SK-N-SH (cell line): ENCODE data around the gene NTNG2. TPM values are rescaled to one million over a fixed set of nuclear protein-coding genes. Genes with fewer than 3 reads are reported as not detected.

Experiments used
- CTCF ChIA-PET: fragments of 300-600, 350-600 bp; formaldehyde crosslinking; extraction: SDS; loops from one replicate; lab custom pipeline; 2021; lab: Yijun Ruan, JAX
- POLR2A ChIA-PET: fragments of 350-600 bp; sonication (Branson Sonifier 250); formaldehyde crosslinking; extraction: SDS; loops from one replicate; lab custom pipeline; 2020; ENCODE audit warnings: antibody characterized with exemption, inconsistent platforms; lab: Yijun Ruan, JAX
- DNase-seq: peaks from one replicate; pipeline ENCODE4 v3.0.0; 2012
- H2AFZ ChIP-seq: fragments of 200-600 bp; sonication (generic); 2 replicates; pipeline ENCODE4 v1.8.1; 2016; ENCODE audit warnings: antibody characterized with exemption, mild to moderate bottlenecking, low read depth
- H3F3A ChIP-seq: fragments of 200-600 bp; sonication (generic); replicated peaks from 2 replicates; pipeline ENCODE3; 2016; ENCODE audit warnings: antibody characterized with exemption, mild to moderate bottlenecking; ENCODE audit not compliant: insufficient read depth
- H3K27ac ChIP-seq, 2 experiments: fragments of 200-500 bp in 1 of 2; fragments of 200-600 bp in 1 of 2; sonication (Bioruptor generic) in 1 of 2; sonication (generic), shearing (Covaris generic) in 1 of 2; 2 replicates each; pipeline versions ENCODE4 v1.5.1 to v1.6.1; 2014 to 2016; ENCODE audit warnings: low read depth in 2 of 2, inconsistent platforms in 1 of 2, low read length in 1 of 2, mild to moderate bottlenecking in 1 of 2, mixed read lengths in 1 of 2
- H3K27me3 ChIP-seq: fragments of 200-600 bp; sonication (generic), shearing (Covaris generic); 2 replicates; pipeline ENCODE4 v1.6.1; 2016; ENCODE audit warnings: mixed run types; ENCODE audit not compliant: insufficient read depth
- H3K36me3 ChIP-seq, 2 experiments: fragments of 200-500 bp in 1 of 2; fragments of 200-600 bp in 1 of 2; sonication (Bioruptor generic) in 1 of 2; sonication (generic) in 1 of 2; replicated peaks in 1 of 2; 2 replicates each; pipeline versions ENCODE3 to v1.5.1; 2014 to 2016; ENCODE audit warnings: low read length in 1 of 2, mild to moderate bottlenecking in 1 of 2; ENCODE audit not compliant: insufficient read depth in 2 of 2, control insufficient read depth in 1 of 2
- H3K4me1 ChIP-seq, 2 experiments: fragments of 200-500 bp in 1 of 2; fragments of 200-600 bp in 1 of 2; sonication (Bioruptor generic) in 1 of 2; sonication (generic), shearing (Covaris generic) in 1 of 2; 2 replicates each; pipeline versions ENCODE4 v1.5.1 to v1.6.1; 2014 to 2016; ENCODE audit warnings: low read depth in 1 of 2, low read length in 1 of 2, mixed run types in 1 of 2; ENCODE audit not compliant: insufficient read depth in 2 of 2, control insufficient read depth in 1 of 2
- H3K4me2 ChIP-seq: fragments of 200-600 bp; sonication (generic), shearing (Covaris generic); 2 replicates; pipeline ENCODE4 v1.6.1; 2017; ENCODE audit warnings: mixed run types
- H3K4me3 ChIP-seq, 2 experiments: fragments of 200-500 bp in 1 of 2; fragments of 200-600 bp in 1 of 2; sonication (Bioruptor generic) in 1 of 2; sonication (generic), shearing (Covaris generic) in 1 of 2; 2 replicates each; pipeline versions ENCODE4 v1.5.1 to v1.8.1; 2014 to 2016; ENCODE audit warnings: low read depth in 2 of 2, inconsistent platforms in 1 of 2, low read length in 1 of 2, mild to moderate bottlenecking in 1 of 2, mixed read lengths in 1 of 2, moderate library complexity in 1 of 2
- H3K79me2 ChIP-seq: fragments of 200-600 bp; sonication (generic); 2 replicates; pipeline ENCODE4 v1.8.1; 2017; ENCODE audit warnings: mild to moderate bottlenecking; ENCODE audit not compliant: insufficient read depth
- H3K9ac ChIP-seq: fragments of 200-600 bp; sonication (generic); 2 replicates; pipeline ENCODE4 v1.6.1; 2017; ENCODE audit warnings: mixed run types
- H3K9me2 ChIP-seq: fragments of 200-600 bp; sonication (generic); 2 replicates; pipeline ENCODE4 v1.6.1; 2017; ENCODE audit warnings: mixed run types
- H3K9me3 ChIP-seq: fragments of 200-600 bp; sonication (generic); 2 replicates; pipeline ENCODE4 v1.6.1; 2017; ENCODE audit warnings: mixed run types, mild to moderate bottlenecking, moderate library complexity
- H4K20me1 ChIP-seq: fragments of 200-600 bp; sonication (generic); 2 replicates; pipeline ENCODE4 v1.6.1; 2017; ENCODE audit warnings: mild to moderate bottlenecking, mixed run types; ENCODE audit not compliant: insufficient read depth
- CHD2 ChIP-seq: fragments of 150-350 bp; IDR thresholded peaks from 2 replicates; pipeline ENCODE4 v1.6.1; 2018; ENCODE audit warnings: low read length; ENCODE audit not compliant: partially characterized antibody
- ELF1 ChIP-seq: IDR thresholded peaks from 2 replicates; pipeline ENCODE4 v1.4.0; 2012
- EP300 ChIP-seq, 2 experiments: IDR thresholded peaks; 2 replicates each; pipeline versions ENCODE4 v1.4.0 to v1.6.1; 2012; ENCODE audit warnings: borderline replicate concordance in 1 of 2, low read depth in 1 of 2, low read length in 1 of 2
- GATA2 ChIP-seq: sonication (generic); formaldehyde crosslinking; IDR thresholded peaks from 2 replicates; pipeline ENCODE4 v1.5.0; 2020; ENCODE audit warnings: mild to moderate bottlenecking, missing genetic modification reagents
- IRF3 ChIP-seq: fragments of 150-350 bp; IDR thresholded peaks from 2 replicates; pipeline ENCODE4 v1.6.1; 2016; ENCODE audit warnings: mild to moderate bottlenecking, low read depth, low read length
- MAX ChIP-seq: IDR thresholded peaks from 2 replicates; pipeline ENCODE4 v1.4.0; 2012; ENCODE audit warnings: low read depth
- MEF2A ChIP-seq: IDR thresholded peaks from 2 replicates; pipeline ENCODE4 v1.4.0; 2012; ENCODE audit warnings: low read depth, borderline replicate concordance
- MXI1 ChIP-seq: IDR thresholded peaks from 2 replicates; pipeline ENCODE4 v1.6.1; 2012; ENCODE audit warnings: mild to moderate bottlenecking, low read depth, low read length, improper control_type of control experiment
- NRF1 ChIP-seq: IDR thresholded peaks from 2 replicates; pipeline ENCODE4 v1.6.1; 2012; ENCODE audit warnings: low read depth, mild to moderate bottlenecking, low read length
- PBX3 ChIP-seq: IDR thresholded peaks from 2 replicates; pipeline ENCODE4; 2012
- POLR2AphosphoS5 ChIP-seq: IDR thresholded peaks from 2 replicates; pipeline ENCODE4 v1.6.1; 2012; ENCODE audit warnings: low read depth, low read length
- RAD21 ChIP-seq: IDR thresholded peaks from 2 replicates; pipeline ENCODE4 v1.6.1; 2012; ENCODE audit warnings: mild to moderate bottlenecking, low read length
- RFX5 ChIP-seq: IDR thresholded peaks from 2 replicates; pipeline ENCODE4 v1.6.1; 2012; ENCODE audit warnings: mild to moderate bottlenecking, improper control_type of control experiment, low read length
- RXRA ChIP-seq: IDR thresholded peaks from 2 replicates; pipeline ENCODE4 v1.4.0; 2012; ENCODE audit warnings: low read depth, mild to moderate bottlenecking, borderline replicate concordance
- TAF1 ChIP-seq: IDR thresholded peaks from 2 replicates; pipeline ENCODE4 v1.6.1; 2012; ENCODE audit warnings: low read depth, mild to moderate bottlenecking, low read length, moderate library complexity, borderline replicate concordance
- TEAD4 ChIP-seq: IDR thresholded peaks from 2 replicates; pipeline ENCODE4 v1.4.0; 2012; ENCODE audit warnings: mild to moderate bottlenecking, borderline replicate concordance; ENCODE audit not compliant: insufficient read depth
- USF1 ChIP-seq: IDR thresholded peaks from 2 replicates; pipeline ENCODE4 v1.4.0; 2012; ENCODE audit warnings: low read depth, borderline replicate concordance
- USF2 ChIP-seq: fragments of 150-350 bp; IDR thresholded peaks from 2 replicates; pipeline ENCODE4 v1.6.1; 2017; ENCODE audit warnings: antibody characterized with exemption, low read length, low read depth, borderline replicate concordance
- YY1 ChIP-seq: IDR thresholded peaks from 2 replicates; pipeline ENCODE4 v1.4.0; 2012; ENCODE audit warnings: low read depth, mild to moderate bottlenecking
- ZBTB33 ChIP-seq: IDR thresholded peaks from 2 replicates; pipeline ENCODE4 v1.4.0; 2012; ENCODE audit warnings: low read depth, borderline replicate concordance
- WGBS: methylation state at CpG from one replicate; pipeline ENCODE4 v1.1.6; 2017; ENCODE audit warnings: low lambda C conversion rate; 5-methylcytosine and 5-hydroxymethylcytosine counted together
- polyA plus RNA-seq, 3 experiments: library from polyadenylated mRNA; depleted of rRNA; stranded (reverse); fragments of >200 nt; gene quantifications; 2 replicates each; pipeline ENCODE4 v1.2.3, GENCODE V29; 2012

NTNG2 gene
- polyA plus RNA-seq, 1 of the 3 experiments (the other 2 are of a cell fraction), result 6.1 TPM

- CTCF ChIA-PET, result interaction anchor here (1.0 to 12.6 kb wide), 4 partner anchors 12 to 474 kb away, joined by 3 to 218 read pairs (median 67); partner anchors contain the start of gene NTNG2
- 64% methylated on average over 1 of the region's 3 CpGs for WGBS
- no peaks in the 10 kb centered on the region for H3K27me3 ChIP-seq
These were observed 70.7 kb downstream of the NTNG2 start for GRCh38 chr9:132232522-132232921.

GRCh38 chr9:132233138-132233537, 71.3 kb downstream of the NTNG2 start:
- TF ChIP-seq POLR2AphosphoS5 (no peak), RFX5 (no peak), MEF2A (no peak), MXI1 (no peak), USF2 (no peak), ZBTB33 (no peak), TEAD4 (no peak), YY1 (no peak)
- no peak overlapping the region for H3K9ac ChIP-seq
- H3K27me3 ChIP-seq, result no peaks in the 10 kb centered on the region
- no peak overlapping the region for H3K4me2 ChIP-seq
- H3K4me3 ChIP-seq, result no peak overlapping the region
- no peak for DNase-seq
- no peaks in the 10 kb centered on the region for H3K9me3 ChIP-seq
- 77% methylated on average over 3 of the region's 3 CpGs for WGBS
- no peaks in the 10 kb centered on the region for H3K79me2 ChIP-seq
- ChIA-PET CTCF (interaction anchor here (1.0 to 12.6 kb wide), 6 partner anchors 12 to 475 kb away, joined by 3 to 218 read pairs (median 18); partner anchors contain the start of gene NTNG2), POLR2A (no interaction called here)
- 0 out of 2 replicates have a peak, but pooled peaks cover 5% of the 10 kb centered on the region for H4K20me1 ChIP-seq
- no peak overlapping the region for H3K27ac ChIP-seq
- peaks cover 0 to 39% of the 10 kb centered on the region in 2 experiments; a peak in 2 of 4 replicates for H3K4me1 ChIP-seq
- no peaks in the 10 kb centered on the region for H3K36me3 ChIP-seq
- no peaks in the 10 kb centered on the region for H3F3A ChIP-seq
- H2AFZ ChIP-seq, result no peak overlapping the region
- H3K9me2 ChIP-seq, result no peaks in the 10 kb centered on the region

More at GRCh38 chr9:132232522-132232921, 70.7 kb downstream of the NTNG2 start:
- H3K36me3 ChIP-seq, result no peaks in the 10 kb centered on the region
- 0 out of 2 replicates have a peak, but pooled peaks cover 5% of the 10 kb centered on the region for H4K20me1 ChIP-seq
- peaks cover 0 to 39% of the 10 kb centered on the region in 2 experiments; a peak in 2 of 4 replicates for H3K4me1 ChIP-seq
- no peak overlapping the region for H3K9ac ChIP-seq
- TF ChIP-seq MAX (no peak), ELF1 (no peak), PBX3 (no peak), IRF3 (no peak), USF1 (no peak), NRF1 (no peak), TAF1 (no peak), GATA2 (CRISPR knock-in tag) (no peak), CHD2 (no peak), MEF2A (no peak), EP300 (IDR thresholded peaks at IDR 0.05; ENCODE audit: borderline replicate concordance in 1 of 2, low read depth in 1 of 2, low read length in 1 of 2) (no peak), RXRA (no peak), RAD21 (no peak)
- POLR2A ChIA-PET, result no interaction called here
- no peak overlapping the region for H3K4me2 ChIP-seq
- DNase-seq, result no peak
- no peaks in the 10 kb centered on the region for H3K9me2 ChIP-seq
- H3K27ac ChIP-seq, result no peak overlapping the region
- no peaks in the 10 kb centered on the region for H3K9me3 ChIP-seq
- no peaks in the 10 kb centered on the region for H3K79me2 ChIP-seq
- no peak overlapping the region for H2AFZ ChIP-seq
- no peaks in the 10 kb centered on the region for H3F3A ChIP-seq
- H3K4me3 ChIP-seq, result no peak overlapping the region
